GM23248 (cell line): ENCODE measurements around the gene DLG1.

ENCODE experiments used
- EZH2 ChIP-seq: fragments of 200-600 bp; sonication (generic); IDR thresholded peaks from 2 replicates; pipeline ENCODE4 v1.6.1; 2018; ENCODE audit warnings: antibody characterized with exemption, mild to moderate bottlenecking; ENCODE audit not compliant: insufficient read depth, poor library complexity, severe bottlenecking
- EZH2phosphoT487 ChIP-seq: fragments of 200-600 bp; sonication (generic); IDR thresholded peaks from 2 replicates; pipeline ENCODE4 v1.6.1; 2018; ENCODE audit warnings: antibody characterized with exemption, moderate library complexity, mild to moderate bottlenecking, low read depth; ENCODE audit not compliant: insufficient read depth

DNA sequence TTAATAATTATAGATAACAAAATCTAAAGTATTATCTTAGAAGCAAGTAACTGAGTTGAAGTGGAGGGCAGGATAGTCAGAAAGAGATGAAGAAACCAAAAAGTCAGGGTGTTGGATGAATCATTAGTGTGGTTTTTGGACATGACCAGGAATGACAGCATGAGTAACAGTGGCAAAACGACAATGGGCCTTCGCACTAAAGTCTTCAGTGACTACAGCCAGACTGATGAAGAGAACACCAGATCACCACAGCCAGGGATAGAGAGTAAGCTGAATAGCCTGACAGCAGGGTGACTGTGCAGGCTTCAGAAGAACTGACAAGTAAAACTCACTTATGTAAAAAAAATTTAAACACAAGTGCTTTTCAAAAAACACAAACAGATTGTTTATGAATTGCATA, 172.8 kb downstream of the DLG1 start:
- TF ChIP-seq EZH2, result no peak
- no peak for TF ChIP-seq EZH2phosphoT487
